CD8-positive, alpha-beta memory T cell (primary cell): ENCODE results near the gene IL15. TPM values are rescaled to one million over a fixed set of nuclear protein-coding genes. Genes with fewer than 3 reads are reported as not detected.
A peak's percentile ranks its signal among the peaks of the same experiment; 100 is the strongest.

Experiments
- CTCF ChIA-PET: fragments of 350-600 bp; sonication (Branson Sonifier 250); formaldehyde crosslinking; loops from one replicate; lab custom pipeline; 2021; ENCODE audit warnings: antibody characterized with exemption; lab: Charles Lee
- POLR2A ChIA-PET: fragments of 350-600 bp; sonication (Branson Sonifier 250); formaldehyde crosslinking; loops from one replicate; lab custom pipeline; 2021; ENCODE audit warnings: antibody characterized with exemption; lab: Charles Lee
- DNase-seq, 5 donors: peaks; one replicate each; pipeline versions ENCODE4 v3.0.0 to v3.0.0-alpha.2; 2020 to 2022; ENCODE audit warnings: mixed read lengths in 1 of 5
- H3K27ac ChIP-seq: one replicate; pipeline ENCODE4 v1.7.0; 2013; ENCODE audit warnings: low read depth, mild to moderate bottlenecking, low read length, moderate library complexity
- H3K27me3 ChIP-seq: 2 replicates; pipeline ENCODE4 v1.7.0; 2013; ENCODE audit warnings: low read length, mild to moderate bottlenecking; ENCODE audit not compliant: insufficient read depth, poor library complexity, severe bottlenecking
- H3K36me3 ChIP-seq: 2 replicates; pipeline ENCODE4 v1.7.0; 2013; ENCODE audit warnings: mild to moderate bottlenecking, low read length, moderate library complexity; ENCODE audit not compliant: insufficient read depth
- H3K4me1 ChIP-seq: 2 replicates; pipeline ENCODE4 v1.7.0; 2013; ENCODE audit warnings: mild to moderate bottlenecking, low read length, moderate library complexity; ENCODE audit not compliant: insufficient read depth
- H3K4me3 ChIP-seq: 2 replicates; pipeline ENCODE4 v1.7.0; 2013; ENCODE audit warnings: mild to moderate bottlenecking, low read length
- H3K9me3 ChIP-seq: 2 replicates; pipeline ENCODE4 v1.7.0; 2013; ENCODE audit warnings: mild to moderate bottlenecking, low read length
- H3K27ac Mint-ChIP-seq, 8 donors: one replicate each; pipeline ENCODE4 v1.8.0; 2020 to 2021; ENCODE audit warnings: mixed read lengths in 8 of 8, mild to moderate bottlenecking in 6 of 8, inconsistent platforms in 3 of 8, moderate library complexity in 3 of 8
- H3K27me3 Mint-ChIP-seq, 2 donors: one replicate each; pipeline ENCODE4 v1.8.0; 2020 to 2021; ENCODE audit warnings: mixed read lengths in 2 of 2, mild to moderate bottlenecking in 1 of 2, moderate library complexity in 1 of 2
- H3K36me3 Mint-ChIP-seq, 3 donors: one replicate each; pipeline ENCODE4 v1.8.0; 2020 to 2021; ENCODE audit warnings: mixed read lengths in 3 of 3, inconsistent platforms in 1 of 3, mild to moderate bottlenecking in 1 of 3
- H3K4me1 Mint-ChIP-seq, 3 donors: one replicate each; pipeline ENCODE4 v1.8.0; 2020 to 2021; ENCODE audit warnings: mixed read lengths in 3 of 3, inconsistent platforms in 1 of 3, mild to moderate bottlenecking in 1 of 3
- H3K4me3 Mint-ChIP-seq, 7 donors: one replicate each; pipeline ENCODE4 v1.8.0; 2020 to 2021; ENCODE audit warnings: mixed read lengths in 7 of 7, mild to moderate bottlenecking in 6 of 7, moderate library complexity in 4 of 7, inconsistent platforms in 2 of 7
- H3K9me3 Mint-ChIP-seq, 5 donors: one replicate each; pipeline ENCODE4 v1.8.0; 2020 to 2022; ENCODE audit warnings: mixed read lengths in 5 of 5, mild to moderate bottlenecking in 3 of 5, moderate library complexity in 2 of 5, inconsistent platforms in 1 of 5
- polyA plus RNA-seq: library from polyadenylated mRNA; unstranded; fragments of 300-500 nt; fragmentation: Illumina TruSeq; gene quantifications from one replicate; pipeline ENCODE4 v1.2.3, GENCODE V29; 2021
- total RNA-seq, 2 experiments: library from RNA; stranded (reverse); gene quantifications; one replicate each; pipeline ENCODE4 v1.2.3, GENCODE V29; 2021

IL15 gene
- total and polyA plus RNA-seq, 3 experiments from 2014 or later, result 0.70 to 3.8 (median 1.0) TPM

DNA sequence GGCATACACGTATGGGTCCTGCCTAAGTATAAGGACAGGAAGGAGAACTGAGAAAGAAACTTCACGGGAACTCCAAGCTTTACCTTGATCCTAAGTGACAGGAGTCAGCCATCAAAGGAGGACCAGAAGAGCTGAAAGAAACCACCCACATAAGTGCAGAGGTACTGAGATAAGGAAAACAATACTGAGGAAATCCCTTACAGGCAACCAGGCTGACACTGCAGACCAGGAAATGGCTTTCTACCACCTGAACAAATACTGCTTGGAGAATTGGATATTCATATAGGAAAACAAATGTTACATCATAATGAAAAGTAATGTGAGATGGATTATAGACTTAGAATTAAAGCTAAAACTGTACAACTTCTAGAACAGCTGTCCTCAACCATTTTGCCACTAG lies 127.0 kb downstream of the IL15 start:
- H3K36me3 ChIP-seq, result no peaks in the 10 kb centered on the region
- H3K27me3 ChIP-seq, result no peaks in the 10 kb centered on the region
- H3K4me3 ChIP-seq, result no peak overlapping the region
- no peaks in the 10 kb centered on the region for H3K4me1 ChIP-seq
- no peak overlapping the region for H3K27ac ChIP-seq
- DNase-seq, result no peak
- H3K9me3 ChIP-seq, result no peaks in the 10 kb centered on the region
- Mint-ChIP-seq H3K4me1 (no peaks in the 10 kb centered on the region), H3K27me3 (peaks cover 0 to 3% of the 10 kb centered on the region in 2 donors), H3K27ac (peak overlapping the region in 1 of 8 donors; percentile 36), H3K4me3 (no peak overlapping the region), H3K9me3 (peaks cover 0 to 5% (median 2%) of the 10 kb centered on the region in 5 donors), H3K36me3 (no peaks in the 10 kb centered on the region)
- ChIA-PET POLR2A (no interaction called here), CTCF (interaction anchor here (0.9 kb wide), 1 partner anchor 56 kb away, joined by 3 read pairs; no protein-coding TSS in a partner anchor)

DNA sequence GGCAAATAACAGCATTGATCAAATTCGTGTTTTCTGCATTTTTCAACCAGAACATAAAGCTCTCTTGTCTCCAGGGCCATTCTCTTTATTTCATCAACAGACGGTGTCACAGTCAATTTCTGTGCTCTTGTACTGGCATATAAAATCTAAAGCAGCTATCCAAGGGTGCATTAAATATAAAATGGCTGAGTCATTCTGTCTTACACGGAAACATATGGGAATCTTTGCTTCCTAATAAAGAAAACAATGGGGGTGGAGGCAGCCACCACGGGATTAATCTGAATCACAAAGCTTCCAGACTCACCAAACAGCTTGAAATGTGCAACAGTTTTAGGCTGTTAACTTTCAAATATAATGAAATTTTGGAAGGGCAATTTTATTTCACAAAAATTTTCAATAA lies 132.6 kb downstream of the IL15 start:
- ChIA-PET POLR2A (no interaction called here), CTCF (no interaction called here)
- H3K27ac Mint-ChIP-seq, result peak overlapping the region in 1 of 8 donors; percentile 6
- Histone ChIP-seq H3K4me3 (no peak overlapping the region), H3K36me3 (no peaks in the 10 kb centered on the region), H3K27ac (no peak overlapping the region), H3K27me3 (no peaks in the 10 kb centered on the region), H3K4me1 (no peaks in the 10 kb centered on the region), H3K9me3 (no peaks in the 10 kb centered on the region)
- no peaks in the 10 kb centered on the region for H3K27me3 Mint-ChIP-seq
- no peak overlapping the region for H3K4me3 Mint-ChIP-seq
- peaks cover 18 to 27% (median 20%) of the 10 kb centered on the region in 3 donors for H3K4me1 Mint-ChIP-seq
- no peak for DNase-seq
- H3K36me3 Mint-ChIP-seq, result no peaks in the 10 kb centered on the region
- H3K9me3 Mint-ChIP-seq, result peaks cover 0 to 5% (median 2%) of the 10 kb centered on the region in 5 donors

DNA sequence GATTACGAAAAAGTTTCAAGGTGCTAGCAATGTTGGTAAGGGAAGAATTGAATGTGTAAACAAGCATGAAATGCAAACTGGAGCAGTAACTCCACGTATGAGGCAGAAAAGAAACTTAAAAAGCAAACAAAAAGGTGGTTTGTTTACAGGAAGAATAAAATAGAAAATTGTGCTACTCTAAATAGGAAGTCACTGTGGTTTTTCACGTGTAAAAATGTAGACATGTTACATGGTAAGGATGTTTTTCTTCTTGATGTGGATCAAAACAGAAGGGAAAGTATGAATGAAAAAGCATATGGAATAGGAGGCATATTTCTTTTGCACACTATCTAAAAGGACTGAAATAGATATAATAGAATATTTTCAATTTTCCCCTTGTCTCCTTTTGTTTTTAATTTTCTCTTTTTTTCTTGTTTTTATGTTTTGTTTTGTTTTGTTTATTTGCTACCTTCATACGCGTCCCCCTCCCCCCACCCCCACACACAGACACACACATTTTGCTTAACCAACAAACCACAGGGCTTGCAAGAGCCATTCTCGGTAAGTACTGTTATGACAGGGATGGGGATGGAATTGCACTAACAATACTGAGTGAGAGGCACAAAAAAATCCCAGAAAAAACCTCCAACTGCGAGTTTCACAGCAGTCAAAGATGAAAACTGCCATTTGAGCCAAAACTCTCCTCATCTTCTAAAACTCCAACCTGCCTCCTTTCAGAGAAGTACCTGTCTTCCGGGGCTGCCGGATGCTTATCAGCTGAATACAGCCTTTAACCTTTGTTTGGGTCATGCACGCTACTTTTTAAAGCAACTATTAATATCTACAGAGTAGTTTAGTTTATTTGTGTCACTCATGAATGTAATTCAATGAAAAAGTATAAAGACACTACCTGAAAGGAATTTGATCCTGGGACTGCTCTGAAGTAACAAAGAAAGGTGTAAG lies 135.8 kb downstream of the IL15 start:
- ChIA-PET CTCF (no interaction called here), POLR2A (no interaction called here)
- Histone ChIP-seq H3K4me1 (no peaks in the 10 kb centered on the region), H3K9me3 (no peaks in the 10 kb centered on the region), H3K27me3 (peaks cover 5% of the 10 kb centered on the region), H3K27ac (no peak overlapping the region), H3K36me3 (no peaks in the 10 kb centered on the region), H3K4me3 (no peak overlapping the region)
- Mint-ChIP-seq H3K36me3 (no peaks in the 10 kb centered on the region), H3K27ac (peak overlapping the region in 7 of 8 donors; percentile 18 to 96 (median 66)), H3K4me3 (peak overlapping the region; percentile 42 to 89 (median 69)), H3K4me1 (peaks cover 18 to 27% (median 20%) of the 10 kb centered on the region in 3 donors), H3K27me3 (peaks cover 2 to 3% of the 10 kb centered on the region in 2 donors), H3K9me3 (no peaks in the 10 kb centered on the region)
- DNase-seq, result no peak

DNA sequence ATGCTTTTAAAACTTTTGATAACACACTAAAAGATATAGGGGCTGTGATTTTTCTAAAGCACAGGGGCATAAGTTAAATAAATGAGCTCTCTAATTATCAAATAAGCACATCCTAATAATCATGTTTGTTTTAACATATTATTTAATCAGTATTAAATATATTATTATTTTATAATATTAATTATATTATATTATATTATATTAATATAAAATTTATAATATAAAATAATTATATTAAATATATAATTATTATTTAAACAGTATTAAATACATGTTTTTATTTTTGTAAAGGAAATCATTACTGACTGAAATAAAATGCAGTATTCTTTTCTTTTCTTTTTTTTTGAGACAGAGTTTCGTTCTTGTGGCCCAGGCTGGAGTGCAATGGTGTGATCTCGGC lies 136.5 kb downstream of the IL15 start:
- no peak for DNase-seq
- Mint-ChIP-seq H3K9me3 (no peaks in the 10 kb centered on the region), H3K36me3 (no peaks in the 10 kb centered on the region), H3K27ac (peak overlapping the region in 4 of 8 donors; percentile 18 to 79 (median 57)), H3K4me1 (peaks cover 18 to 27% (median 20%) of the 10 kb centered on the region in 3 donors), H3K27me3 (peaks cover 2 to 3% of the 10 kb centered on the region in 2 donors), H3K4me3 (peak overlapping the region; percentile 42 to 89 (median 69))
- Histone ChIP-seq H3K27ac (no peak overlapping the region), H3K4me3 (no peak overlapping the region), H3K36me3 (no peaks in the 10 kb centered on the region), H3K4me1 (no peaks in the 10 kb centered on the region), H3K9me3 (no peaks in the 10 kb centered on the region), H3K27me3 (peaks cover 5% of the 10 kb centered on the region)
- ChIA-PET CTCF (no interaction called here), POLR2A (no interaction called here)

DNA sequence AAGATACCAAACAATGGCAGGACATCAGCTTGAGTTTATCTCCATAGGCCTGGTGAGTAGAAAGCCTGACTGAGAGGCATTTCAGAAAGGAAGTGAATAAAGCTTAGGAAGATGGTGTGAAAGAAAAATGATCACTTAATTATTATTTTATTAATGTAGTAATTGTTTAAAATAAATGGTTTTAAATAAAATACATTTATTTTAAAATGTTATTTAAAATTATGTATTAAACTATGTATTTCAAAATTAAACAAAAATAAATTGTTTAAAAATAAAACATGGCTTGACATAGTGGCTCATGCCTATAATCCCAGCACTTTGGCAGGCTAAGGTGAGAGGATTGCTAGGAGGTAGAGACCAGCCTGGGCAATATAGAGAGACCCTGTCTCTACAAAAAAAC lies 145.8 kb downstream of the IL15 start:
- Histone ChIP-seq H3K36me3 (no peaks in the 10 kb centered on the region), H3K4me3 (no peak overlapping the region), H3K4me1 (no peaks in the 10 kb centered on the region), H3K27me3 (no peaks in the 10 kb centered on the region), H3K27ac (no peak overlapping the region), H3K9me3 (no peaks in the 10 kb centered on the region)
- no peak overlapping the region for H3K27ac Mint-ChIP-seq
- peaks cover 0 to 1% of the 10 kb centered on the region in 2 donors for H3K27me3 Mint-ChIP-seq
- no peak for DNase-seq
- no peak overlapping the region for H3K4me3 Mint-ChIP-seq
- no peaks in the 10 kb centered on the region for H3K9me3 Mint-ChIP-seq
- CTCF ChIA-PET, result no interaction called here
- POLR2A ChIA-PET, result no interaction called here
- H3K4me1 Mint-ChIP-seq, result no peaks in the 10 kb centered on the region
- no peaks in the 10 kb centered on the region for H3K36me3 Mint-ChIP-seq
